Common myeloid progenitor, CD34-positive (primary cell): ENCODE data around the gene WDR27.

Source experiments
- CTCF ChIA-PET: fragments of 350-600 bp; sonication (Branson Sonifier 250); formaldehyde crosslinking; loops from one replicate; lab custom pipeline; 2021; ENCODE audit warnings: antibody characterized with exemption; lab: Charles Lee
- POLR2A ChIA-PET: fragments of 350-600 bp; sonication (Branson Sonifier 250); formaldehyde crosslinking; loops from one replicate; lab custom pipeline; 2021; ENCODE audit warnings: antibody characterized with exemption; lab: Charles Lee
- DNase-seq, 3 donors: peaks; one replicate each; pipeline versions ENCODE4 v3.0.0 to v3.0.0-alpha.2; 2013
- H3K27ac ChIP-seq, 2 experiments: 1 replicate in 1 of 2; 2 replicates in 1 of 2; pipeline ENCODE4 v1.7.0; 2013; ENCODE audit warnings: inconsistent platforms in 2 of 2, low read length in 2 of 2, mild to moderate bottlenecking in 2 of 2, low read depth in 1 of 2, moderate library complexity in 1 of 2; ENCODE audit not compliant: severe bottlenecking in 2 of 2, insufficient read depth in 1 of 2, poor library complexity in 1 of 2
- H3K27me3 ChIP-seq, 5 experiments: replicated peaks in 2 of 5; 1 replicate in 3 of 5; 2 replicates in 2 of 5; pipeline versions ENCODE4 v1.6.1 to v1.7.0; 2013; ENCODE audit warnings: low read length in 4 of 5, mild to moderate bottlenecking in 2 of 5, moderate library complexity in 2 of 5, inconsistent platforms in 1 of 5; ENCODE audit not compliant: insufficient read depth in 5 of 5, control insufficient read depth in 4 of 5
- H3K36me3 ChIP-seq, 4 experiments: 1 replicate in 2 of 4; 2 replicates in 2 of 4; pipeline versions ENCODE4 v1.6.1 to v1.7.0; 2013; ENCODE audit warnings: low read length in 3 of 4, control low read depth in 1 of 4, mild to moderate bottlenecking in 1 of 4; ENCODE audit not compliant: control insufficient read depth in 4 of 4, insufficient read depth in 4 of 4
- H3K4me1 ChIP-seq, 4 experiments: 1 replicate in 3 of 4; 2 replicates in 1 of 4; pipeline versions ENCODE4 v1.6.1 to v1.7.1; 2013; ENCODE audit warnings: low read length in 3 of 4, mild to moderate bottlenecking in 3 of 4, control low read depth in 1 of 4, inconsistent platforms in 1 of 4, moderate library complexity in 1 of 4; ENCODE audit not compliant: control insufficient read depth in 4 of 4, insufficient read depth in 4 of 4; ENCODE audit errors: control extremely low read depth in 1 of 4
- H3K4me3 ChIP-seq, 7 experiments: 1 replicate in 4 of 7; 2 replicates in 3 of 7; pipeline versions ENCODE4 v1.5.1 to v1.7.0; 2013; ENCODE audit warnings: mild to moderate bottlenecking in 7 of 7, low read length in 6 of 7, moderate library complexity in 6 of 7, inconsistent platforms in 2 of 7, low read depth in 2 of 7, control low read depth in 1 of 7; ENCODE audit not compliant: insufficient read depth in 4 of 7, control insufficient read depth in 1 of 7; ENCODE audit errors: extremely low read depth in 1 of 7
- H3K9me3 ChIP-seq, 5 experiments: 1 replicate in 4 of 5; 2 replicates in 1 of 5; pipeline versions ENCODE4 v1.6.1 to v1.7.1; 2013; ENCODE audit warnings: low read length in 4 of 5, mild to moderate bottlenecking in 2 of 5, inconsistent platforms in 1 of 5, low read depth in 1 of 5, moderate library complexity in 1 of 5; ENCODE audit not compliant: control insufficient read depth in 4 of 5, insufficient read depth in 2 of 5; ENCODE audit errors: control extremely low read depth in 1 of 5
- WGBS: methylation state at CpG from one replicate; pipeline ENCODE4 v1.1.5; 2013; ENCODE audit not compliant: insufficient coverage; 5-methylcytosine and 5-hydroxymethylcytosine counted together

WDR27 gene

GRCh38 chr6:169427856-169428255 lies 274.0 kb downstream of the WDR27 start:
- no peaks in the 10 kb centered on the region for H3K4me1 ChIP-seq
- WGBS: 73% methylated on average over 3 of the region's 11 CpGs
- H3K36me3 ChIP-seq: no peaks in the 10 kb centered on the region
- peaks cover 1 to 48% (median 24%) of the 10 kb centered on the region in 5 experiments for H3K9me3 ChIP-seq
- CTCF ChIA-PET: no interaction called here
- DNase-seq: no peak
- no peak overlapping the region for H3K4me3 ChIP-seq
- H3K27ac ChIP-seq: no peak overlapping the region
- H3K27me3 ChIP-seq: no peaks in the 10 kb centered on the region
- POLR2A ChIA-PET: no interaction called here

GRCh38 chr6:169426611-169427010 lies 275.2 kb downstream of the WDR27 start:
- CTCF ChIA-PET: no interaction called here
- 97% methylated on average over 5 of the region's 10 CpGs for WGBS

GRCh38 chr6:169425628-169426370 lies 276.0 kb downstream of the WDR27 start:
- peaks cover 0 to 33% (median 18%) of the 10 kb centered on the region in 5 experiments for H3K9me3 ChIP-seq
- no peak overlapping the region for H3K4me3 ChIP-seq
- no peaks in the 10 kb centered on the region for H3K27me3 ChIP-seq
- WGBS: 94% methylated on average over 25 of the region's 31 CpGs
- no peaks in the 10 kb centered on the region for H3K36me3 ChIP-seq
- H3K27ac ChIP-seq: no peak overlapping the region
- no peaks in the 10 kb centered on the region for H3K4me1 ChIP-seq
- ChIA-PET CTCF (no interaction called here), POLR2A (no interaction called here)
- peak in 1 of 3 donors; percentile 4 for DNase-seq

More at GRCh38 chr6:169426611-169427010, 275.2 kb downstream of the WDR27 start:
- peaks cover 1 to 39% (median 19%) of the 10 kb centered on the region in 5 experiments for H3K9me3 ChIP-seq
- POLR2A ChIA-PET: no interaction called here
- no peak overlapping the region for H3K27ac ChIP-seq
- H3K4me3 ChIP-seq: no peak overlapping the region
- H3K36me3 ChIP-seq: no peaks in the 10 kb centered on the region
- DNase-seq: no peak
- H3K4me1 ChIP-seq: no peaks in the 10 kb centered on the region
- H3K27me3 ChIP-seq: no peaks in the 10 kb centered on the region

- peak in 1 of 3 donors; percentile 0 for DNase-seq
- H3K4me3 ChIP-seq: peak overlapping the region in 1 of 7 experiments; percentile 26
- H3K27me3 ChIP-seq: no peaks in the 10 kb centered on the region
- 98% methylated on average over 20 of the region's 24 CpGs for WGBS
- CTCF ChIA-PET: interaction anchor here (0.7 kb wide), 1 partner anchor 634 kb away, joined by 3 read pairs; no protein-coding TSS in a partner anchor
- POLR2A ChIA-PET: interaction anchor here (0.6 kb wide), 1 partner anchor 603 kb away, joined by 4 read pairs; no protein-coding TSS in a partner anchor
- no peaks in the 10 kb centered on the region for H3K36me3 ChIP-seq
- H3K4me1 ChIP-seq: no peaks in the 10 kb centered on the region
- H3K27ac ChIP-seq: no peak overlapping the region
- H3K9me3 ChIP-seq: peaks cover 0 to 23% (median 11%) of the 10 kb centered on the region in 5 experiments
Measured at GRCh38 chr6:169424821-169425240, 277.0 kb downstream of the WDR27 start.

- Histone ChIP-seq H3K9me3 (peaks cover 0 to 18% (median 7%) of the 10 kb centered on the region in 5 experiments), H3K4me3 (no peak overlapping the region), H3K4me1 (no peaks in the 10 kb centered on the region), H3K36me3 (no peaks in the 10 kb centered on the region), H3K27ac (no peak overlapping the region), H3K27me3 (no peaks in the 10 kb centered on the region)
- ChIA-PET POLR2A (no interaction called here), CTCF (interaction anchor here (0.7 kb wide), 1 partner anchor 633 kb away, joined by 3 read pairs; no protein-coding TSS in a partner anchor)
- 94% methylated on average over 24 of the region's 28 CpGs for WGBS
- DNase-seq: no peak
Measured at GRCh38 chr6:169424149-169424804, 277.6 kb downstream of the WDR27 start.

GRCh38 chr6:169421586-169422264 lies 280.1 kb downstream of the WDR27 start:
- CTCF ChIA-PET: no interaction called here
- Histone ChIP-seq H3K4me3 (no peak overlapping the region), H3K27me3 (no peaks in the 10 kb centered on the region), H3K36me3 (no peaks in the 10 kb centered on the region), H3K9me3 (peaks cover 0 to 17% (median 0%) of the 10 kb centered on the region in 5 experiments), H3K27ac (no peak overlapping the region), H3K4me1 (no peaks in the 10 kb centered on the region)
- POLR2A ChIA-PET: no interaction called here
- no peak for DNase-seq
- 95% methylated on average over 13 of the region's 14 CpGs for WGBS
